ENCODE data around the gene C11orf71.

C11orf71 gene

DNA sequence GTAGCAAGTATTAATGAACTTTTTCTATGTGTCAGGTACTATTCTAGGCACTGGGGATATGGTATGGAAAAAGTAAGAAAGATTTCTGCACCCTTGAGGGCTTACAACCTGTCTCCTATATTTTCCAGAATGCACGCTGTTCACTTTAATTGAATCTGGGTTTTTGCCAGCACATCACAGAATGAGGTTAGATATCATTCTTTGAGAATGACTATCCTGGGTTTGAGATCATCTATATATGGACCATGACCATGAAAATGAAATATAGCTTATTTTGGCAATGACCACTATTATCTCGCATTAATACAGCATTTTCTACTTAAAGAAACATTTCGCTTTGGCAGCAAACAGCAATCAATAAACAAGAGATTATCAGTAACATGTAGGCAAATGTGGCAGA, 46.9 kb downstream of the C11orf71 start:
- no peak for DNase-seq

GRCh38 chr11:114350022-114350421, 50.3 kb downstream of the C11orf71 start:
- no peak for DNase-seq
